H9 (cell line): ENCODE data around the gene MAGEA11. TPM values are rescaled to one million over a fixed set of nuclear protein-coding genes. Genes with fewer than 3 reads are reported as not detected.

Source experiments
- DNase-seq: peaks from one replicate; pipeline ENCODE4 v3.0.0-alpha.2; 2017
- H2AFZ ChIP-seq: one replicate; pipeline ENCODE4 v1.6.1; 2013; ENCODE audit warnings: mild to moderate bottlenecking, low read length, control low read depth, moderate library complexity
- H2AK5ac ChIP-seq: 2 replicates; pipeline ENCODE4 v1.6.1; 2013; ENCODE audit warnings: low read length, control low read depth, mixed read lengths; ENCODE audit not compliant: insufficient read length
- H2BK120ac ChIP-seq: one replicate; pipeline ENCODE4 v1.6.1; 2013; ENCODE audit warnings: low read depth, mild to moderate bottlenecking, low read length, control low read depth, inconsistent platforms; ENCODE audit not compliant: poor library complexity, severe bottlenecking
- H2BK12ac ChIP-seq: 2 replicates; pipeline ENCODE4 v1.6.1; 2013; ENCODE audit warnings: low read length, control low read depth, mixed read lengths, low read depth; ENCODE audit not compliant: insufficient read length
- H2BK15ac ChIP-seq: 2 replicates; pipeline ENCODE4 v1.6.1; 2013; ENCODE audit warnings: low read depth, low read length, control low read depth
- H2BK20ac ChIP-seq: one replicate; pipeline ENCODE4 v1.6.1; 2013; ENCODE audit warnings: low read depth, mild to moderate bottlenecking, low read length, control low read depth, inconsistent platforms; ENCODE audit not compliant: poor library complexity, severe bottlenecking
- H2BK5ac ChIP-seq: 2 replicates; pipeline ENCODE4 v1.6.1; 2013; ENCODE audit warnings: low read length, control low read depth, mixed read lengths; ENCODE audit not compliant: insufficient read length
- H3K14ac ChIP-seq: 2 replicates; pipeline ENCODE4 v1.6.1; 2013; ENCODE audit warnings: low read length, control low read depth; ENCODE audit not compliant: insufficient read depth
- H3K18ac ChIP-seq: 2 replicates; pipeline ENCODE4 v1.6.1; 2013; ENCODE audit warnings: low read depth, mild to moderate bottlenecking, mixed read lengths, low read length, control low read depth; ENCODE audit not compliant: insufficient read length
- H3K23ac ChIP-seq: 2 replicates; pipeline ENCODE4 v1.6.1; 2013; ENCODE audit warnings: low read length, control low read depth, mixed read lengths, low read depth; ENCODE audit not compliant: insufficient read length
- H3K23me2 ChIP-seq: 2 replicates; pipeline ENCODE4 v1.6.1; 2013; ENCODE audit warnings: low read depth, mild to moderate bottlenecking, mixed read lengths, low read length, control low read depth; ENCODE audit not compliant: insufficient read length, poor library complexity, severe bottlenecking
- H3K27ac ChIP-seq: 2 replicates; pipeline ENCODE4 v1.5.1; 2013; ENCODE audit warnings: low read length, control low read depth, mixed read lengths, low read depth; ENCODE audit not compliant: insufficient read length
- H3K27me3 ChIP-seq: 2 replicates; pipeline ENCODE4 v1.6.1; 2013; ENCODE audit warnings: low read length, control low read depth, inconsistent platforms; ENCODE audit not compliant: insufficient read depth
- H3K4ac ChIP-seq: 2 replicates; pipeline ENCODE4 v1.6.1; 2013; ENCODE audit warnings: low read depth, mild to moderate bottlenecking, control low read depth, inconsistent platforms, low read length, moderate library complexity
- H3K4me1 ChIP-seq: 2 replicates; pipeline ENCODE4 v1.6.1; 2013; ENCODE audit warnings: low read length, control low read depth, inconsistent platforms; ENCODE audit not compliant: insufficient read depth
- H3K4me2 ChIP-seq: 2 replicates; pipeline ENCODE4 v1.6.1; 2013; ENCODE audit warnings: low read length, control low read depth, mixed read lengths; ENCODE audit not compliant: insufficient read length, insufficient read depth
- H3K56ac ChIP-seq: 2 replicates; pipeline ENCODE4 v1.6.1; 2013; ENCODE audit warnings: low read depth, mild to moderate bottlenecking, mixed read lengths, low read length, control low read depth; ENCODE audit not compliant: insufficient read length
- H3K79me1 ChIP-seq: 2 replicates; pipeline ENCODE4 v1.6.1; 2013; ENCODE audit warnings: low read depth, mild to moderate bottlenecking, moderate library complexity, low read length, control low read depth, inconsistent platforms; ENCODE audit not compliant: insufficient read depth, poor library complexity, severe bottlenecking
- H3K79me2 ChIP-seq: 2 replicates; pipeline ENCODE4 v1.6.1; 2013; ENCODE audit warnings: low read length, control low read depth, inconsistent platforms; ENCODE audit not compliant: insufficient read depth
- H3K9ac ChIP-seq: 2 replicates; pipeline ENCODE4 v1.6.1; 2013; ENCODE audit warnings: low read length, control low read depth, mixed read lengths; ENCODE audit not compliant: insufficient read length; ENCODE audit errors: extremely low read depth
- H3K9me3 ChIP-seq: one replicate; pipeline ENCODE4 v1.6.1; 2013; ENCODE audit warnings: low read depth, low read length, inconsistent platforms; ENCODE audit not compliant: control insufficient read depth
- H3T11ph ChIP-seq: one replicate; pipeline ENCODE4 v1.6.1; 2013; ENCODE audit warnings: mild to moderate bottlenecking, low read length, control low read depth, inconsistent platforms
- H4K20me1 ChIP-seq: one replicate; pipeline ENCODE4 v1.6.1; 2013; ENCODE audit not compliant: control insufficient read depth, insufficient read length, insufficient read depth
- H4K5ac ChIP-seq: 2 replicates; pipeline ENCODE4 v1.6.1; 2013; ENCODE audit warnings: low read depth, mild to moderate bottlenecking, mixed read lengths, low read length, control low read depth; ENCODE audit not compliant: insufficient read length
- H4K8ac ChIP-seq: replicated peaks from 2 replicates; pipeline ENCODE4 v1.6.1; 2013; ENCODE audit warnings: low read length, control low read depth, mixed read lengths, low read depth; ENCODE audit not compliant: insufficient read length
- H4K91ac ChIP-seq: 2 replicates; pipeline ENCODE4 v1.6.1; 2013; ENCODE audit warnings: low read depth, mild to moderate bottlenecking, moderate library complexity, mixed read lengths, low read length, control low read depth; ENCODE audit not compliant: insufficient read length
- H3K27ac Mint-ChIP-seq, 3 experiments: 2 replicates in 2 of 3; 3 replicates in 1 of 3; pipeline ENCODE4 v1.8.0; 2020 to 2021; ENCODE audit warnings: mixed read lengths in 3 of 3, mild to moderate bottlenecking in 1 of 3, moderate library complexity in 1 of 3
- H3K27me3 Mint-ChIP-seq: 2 replicates; pipeline ENCODE4 v1.8.0; 2021; ENCODE audit warnings: low read depth, mild to moderate bottlenecking, moderate library complexity, mixed read lengths
- H3K36me3 Mint-ChIP-seq, 3 experiments: 2 replicates in 2 of 3; 3 replicates in 1 of 3; pipeline ENCODE4 v1.8.0; 2020 to 2021; ENCODE audit warnings: low read depth in 3 of 3, mixed read lengths in 3 of 3; ENCODE audit not compliant: insufficient read depth in 1 of 3
- H3K4me1 Mint-ChIP-seq, 2 experiments: 2 replicates each; pipeline ENCODE4 v1.8.0; 2020; ENCODE audit warnings: mixed read lengths in 2 of 2
- H3K4me3 Mint-ChIP-seq, 2 experiments: 2 replicates in 1 of 2; 3 replicates in 1 of 2; pipeline ENCODE4 v1.8.0; 2020 to 2021; ENCODE audit warnings: mild to moderate bottlenecking in 2 of 2, mixed read lengths in 2 of 2, moderate library complexity in 1 of 2
- H3K9me3 Mint-ChIP-seq, 2 experiments: 2 replicates in 1 of 2; 3 replicates in 1 of 2; pipeline ENCODE4 v1.8.0; 2020; ENCODE audit warnings: mild to moderate bottlenecking in 2 of 2, mixed read lengths in 2 of 2, moderate library complexity in 1 of 2
- CTCF ChIP-seq: fragments of 200-600 bp; sonication (generic); conservative IDR thresholded peaks from 3 replicates; pipeline ENCODE4 v1.8.0; 2021; ENCODE audit warnings: antibody characterized with exemption, mild to moderate bottlenecking
- WGBS: extraction: QIAGEN DNeasy Blood & Tissue Kit; methylation state at CpG from one replicate; pipeline ENCODE4 v1.1.7; 2013; ENCODE audit warnings: missing lambda C conversion rate, low lambda C conversion rate, mixed read lengths; ENCODE audit not compliant: insufficient read length; ENCODE audit errors: extremely low coverage; 5-methylcytosine and 5-hydroxymethylcytosine counted together
- total RNA-seq: library from RNA; stranded (reverse); gene quantifications from 2 replicates; pipeline ENCODE4 v1.2.1, GENCODE V29; 2021

The MAGEA11 gene
- total RNA-seq, 1 experiment from 2014 or later = not detected

GRCh38 chrX:149716632-149717031 is 4.8 kb downstream of the MAGEA11 start:
- Mint-ChIP-seq H3K27ac (no peak overlapping the region; a peak in 1 of 7 replicates), H3K4me1 (peaks cover 3 to 7% of the 10 kb centered on the region in 2 experiments; a peak in 3 of 4 replicates), H3K36me3 (peaks cover 0 to 5% (median 0%) of the 10 kb centered on the region in 3 experiments; a peak in 1 of 7 replicates), H3K4me3 (no peak overlapping the region), H3K9me3 (peaks cover 73 to 81% of the 10 kb centered on the region in 2 experiments), H3K27me3 (peaks cover 85% of the 10 kb centered on the region)
- H3K9ac ChIP-seq = no peak overlapping the region
- TF ChIP-seq CTCF = no peak
- no peak overlapping the region for H4K91ac ChIP-seq
- H4K5ac ChIP-seq = no peak overlapping the region
- H2BK5ac ChIP-seq = no peak overlapping the region
- H2BK120ac ChIP-seq = no peak overlapping the region
- H4K20me1 ChIP-seq = no peaks in the 10 kb centered on the region
- H3K4me1 ChIP-seq = no peaks in the 10 kb centered on the region
- H4K8ac ChIP-seq = no peak overlapping the region
- H3K9me3 ChIP-seq = peaks cover 29% of the 10 kb centered on the region
- no peak overlapping the region for H3K18ac ChIP-seq
- peaks cover 4% of the 10 kb centered on the region; the same call in 1 of the 2 replicates for H3K27me3 ChIP-seq
- no peak overlapping the region for H3K56ac ChIP-seq
- H3K4me2 ChIP-seq = no peak overlapping the region
- no peaks in the 10 kb centered on the region for H3K79me2 ChIP-seq
- no peak overlapping the region for H3T11ph ChIP-seq
- no peak overlapping the region for H3K14ac ChIP-seq
- H2BK12ac ChIP-seq = no peak overlapping the region
- H3K23me2 ChIP-seq = no peaks in the 10 kb centered on the region
- no peak overlapping the region for H2BK20ac ChIP-seq
- H3K23ac ChIP-seq = no peak overlapping the region
- no CpG with 5 or more reads among the region's 3 CpGs for WGBS
- no peak for DNase-seq
- no peaks in the 10 kb centered on the region for H3K79me1 ChIP-seq
- H3K27ac ChIP-seq = no peak overlapping the region
- no peak overlapping the region for H2AK5ac ChIP-seq
- no peak overlapping the region for H2AFZ ChIP-seq
- H3K4ac ChIP-seq = no peak overlapping the region
- no peak overlapping the region for H2BK15ac ChIP-seq
